Measurements from ENCODE around the gene FILIP1L. TPM values are rescaled to one million over a fixed set of nuclear protein-coding genes. Genes with fewer than 3 reads are reported as not detected.
A peak's percentile ranks its signal among the peaks of the same experiment; 100 is the strongest.

FILIP1L gene
- total RNA-seq, 2 donors from 2014 or later: 97.0 to 112 TPM

- DNase-seq (ENCODE audit: low spot score): no peak
- no peak overlapping the region for H3K4me3 ChIP-seq
These were observed 111.5 kb downstream of the FILIP1L start for GRCh38 chr3:100002599-100003350.

GRCh38 chr3:100001526-100002270 lies 112.6 kb downstream of the FILIP1L start:
- H3K4me1 ChIP-seq: peaks cover 0 to 36% of the 10 kb centered on the region in 2 donors
- H3K36me3 ChIP-seq: no peaks in the 10 kb centered on the region
- H3K9me3 ChIP-seq: no peaks in the 10 kb centered on the region
- peak overlapping the region in 1 of 2 donors; percentile 74 for H3K27ac ChIP-seq
- H3K4me3 ChIP-seq: no peak overlapping the region
- no peak for DNase-seq (ENCODE audit: low spot score)
- TF ChIP-seq CTCF (IDR thresholded peaks at IDR 0.05): no peak
- no peaks in the 10 kb centered on the region for H3K27me3 ChIP-seq

More at GRCh38 chr3:100002599-100003350, 111.5 kb downstream of the FILIP1L start:
- no peaks in the 10 kb centered on the region for H3K36me3 ChIP-seq
- peak overlapping the region; percentile 35 to 74 for H3K27ac ChIP-seq
- no peaks in the 10 kb centered on the region for H3K27me3 ChIP-seq
- no peak for TF ChIP-seq CTCF (IDR thresholded peaks at IDR 0.05)
- H3K9me3 ChIP-seq: no peaks in the 10 kb centered on the region
- peaks cover 0 to 46% of the 10 kb centered on the region in 2 donors for H3K4me1 ChIP-seq

GRCh38 chr3:100001083-100001482 lies 113.2 kb downstream of the FILIP1L start:
- Histone ChIP-seq H3K9me3 (no peaks in the 10 kb centered on the region), H3K27me3 (no peaks in the 10 kb centered on the region), H3K4me1 (peaks cover 0 to 29% of the 10 kb centered on the region in 2 donors), H3K27ac (no peak overlapping the region), H3K36me3 (no peaks in the 10 kb centered on the region), H3K4me3 (no peak overlapping the region)
- TF ChIP-seq CTCF (IDR thresholded peaks at IDR 0.05): no peak
- no peak for DNase-seq (ENCODE audit: low spot score)

GRCh38 chr3:99999536-99999935 lies 114.8 kb downstream of the FILIP1L start:
- H3K27me3 ChIP-seq: no peaks in the 10 kb centered on the region
- H3K4me3 ChIP-seq: no peak overlapping the region
- H3K4me1 ChIP-seq: peaks cover 0 to 14% of the 10 kb centered on the region in 2 donors
- H3K36me3 ChIP-seq: no peaks in the 10 kb centered on the region
- H3K27ac ChIP-seq: no peak overlapping the region
- DNase-seq (ENCODE audit: low spot score): no peak
- TF ChIP-seq CTCF (IDR thresholded peaks at IDR 0.05): no peak
- no peaks in the 10 kb centered on the region for H3K9me3 ChIP-seq

- no peaks in the 10 kb centered on the region for H3K9me3 ChIP-seq
- no peak overlapping the region for H3K27ac ChIP-seq
- no peak for TF ChIP-seq CTCF (IDR thresholded peaks at IDR 0.05)
- no peaks in the 10 kb centered on the region for H3K36me3 ChIP-seq
- no peaks in the 10 kb centered on the region for H3K27me3 ChIP-seq
- H3K4me3 ChIP-seq: no peak overlapping the region
- no peak for DNase-seq (ENCODE audit: low spot score)
- H3K4me1 ChIP-seq: peaks cover 0 to under 1% of the 10 kb centered on the region in 2 donors
These were observed 117.0 kb downstream of the FILIP1L start for GRCh38 chr3:99997293-99997692.

Measured in right atrium auricular region (tissue), 2 donors.